ENCODE measurements around the gene NUP133.
"Not testable (repeated sequence)": the region's sequence is repeated elsewhere in the genome, so short reads cannot be mapped to it uniquely, and the experiment has no call there.

Gene NUP133

DNA sequence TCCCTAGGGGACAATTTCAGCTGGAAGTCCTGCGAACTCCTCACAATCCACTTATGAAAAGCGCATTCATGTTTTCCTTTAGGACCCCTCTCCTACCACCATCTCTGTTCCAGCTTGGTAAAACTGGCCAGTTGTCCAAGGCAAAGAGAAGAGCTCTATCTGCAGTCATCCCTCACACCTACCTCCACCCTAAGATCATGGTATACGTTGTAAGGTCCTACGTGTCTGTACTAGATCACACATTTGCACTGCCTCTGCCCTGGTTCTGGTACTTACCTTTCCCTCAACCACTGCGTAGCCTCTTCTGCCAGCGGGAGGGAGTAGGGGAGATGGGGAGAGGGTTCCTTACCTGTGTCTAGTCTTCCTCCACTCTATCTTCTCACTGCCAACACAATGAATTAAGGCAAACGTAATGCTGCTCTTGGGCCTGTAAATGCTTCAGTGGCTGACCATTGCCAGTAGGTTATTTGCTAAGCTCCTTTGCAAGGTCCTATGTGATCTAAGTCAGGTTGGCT is 739 bp upstream of the NUP133 start:
- DNase-seq (ENCODE audit: low read depth): no peak

DNA sequence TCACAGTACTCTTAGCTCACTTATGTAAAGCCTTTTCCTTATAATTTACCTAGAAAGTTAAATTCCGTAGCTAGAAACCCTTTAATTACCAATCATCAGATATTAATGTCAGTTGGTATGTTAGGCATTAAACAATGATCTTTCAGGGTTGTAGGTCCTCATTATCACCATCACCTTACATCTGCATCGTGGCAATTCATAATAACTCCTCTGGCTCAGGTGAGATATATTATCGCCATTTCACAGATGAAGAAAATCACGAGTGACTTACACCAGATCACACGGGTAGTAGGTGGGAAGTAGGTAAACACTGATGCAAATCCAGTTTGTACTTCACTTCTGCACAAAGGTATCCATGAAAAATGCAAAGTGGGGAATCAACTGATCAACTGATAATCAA is 639 bp downstream of the NUP133 start:
- DNase-seq (ENCODE audit: low read depth): no peak

DNA sequence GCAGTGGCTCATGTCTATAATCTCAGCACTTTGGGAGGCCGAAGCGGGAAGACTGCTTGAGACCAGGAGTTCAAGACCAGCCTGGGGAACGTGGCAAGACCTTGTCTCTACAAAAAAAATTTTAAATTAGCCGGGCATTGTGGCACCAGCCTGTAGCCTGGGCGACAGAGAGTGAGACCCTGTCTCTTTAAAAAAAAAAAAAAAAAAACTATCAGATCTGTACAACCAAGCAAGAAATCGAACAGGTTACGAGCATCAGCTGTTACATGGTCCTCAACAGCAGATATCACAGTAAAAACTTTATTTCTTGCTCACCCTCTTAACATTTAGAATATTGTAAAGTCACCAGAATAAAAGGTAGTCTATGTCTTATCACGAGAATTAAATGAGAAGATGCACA is 1.5 kb downstream of the NUP133 start:
- no peak for DNase-seq (ENCODE audit: low read depth)

DNA sequence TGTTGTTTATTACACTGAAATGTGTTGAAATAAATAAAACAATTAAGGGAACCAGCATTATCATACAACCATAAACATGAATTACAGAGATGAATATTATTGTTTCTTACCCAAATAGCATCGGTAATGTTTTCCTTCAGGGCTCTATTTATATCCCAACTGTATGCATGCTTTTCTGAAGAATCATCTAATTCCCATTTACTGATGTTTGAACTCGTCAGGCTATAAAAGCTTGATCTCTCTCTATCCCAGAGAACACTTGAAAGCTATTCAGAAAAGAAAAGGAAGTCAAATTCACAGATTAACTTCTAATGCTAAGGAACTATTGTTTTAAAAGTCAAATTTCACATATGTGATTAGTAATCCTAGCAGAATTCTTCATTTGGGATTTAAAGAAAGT is 12.4 kb downstream of the NUP133 start:
- DNase-seq (ENCODE audit: low read depth): no peak

DNA sequence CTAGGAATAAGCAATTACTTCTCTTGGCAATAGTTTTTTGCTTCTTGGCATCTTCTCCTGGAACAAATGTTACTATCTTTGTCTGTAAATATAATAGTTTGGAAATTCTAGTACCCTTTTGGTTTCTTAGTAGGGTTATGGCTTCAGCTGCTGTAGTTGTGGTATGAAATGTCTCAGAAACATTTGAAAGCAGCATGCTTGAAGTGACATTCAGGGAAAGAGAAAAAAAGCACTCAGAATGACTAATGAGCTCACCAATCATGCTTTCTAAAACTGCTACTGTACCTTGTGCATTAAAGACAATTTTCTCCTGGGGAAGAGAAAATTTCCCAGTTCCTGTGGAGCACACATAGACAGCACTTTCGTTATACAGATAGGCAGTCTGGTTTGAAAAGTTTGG is 21.0 kb downstream of the NUP133 start:
- no peak for DNase-seq (ENCODE audit: low read depth)

DNA sequence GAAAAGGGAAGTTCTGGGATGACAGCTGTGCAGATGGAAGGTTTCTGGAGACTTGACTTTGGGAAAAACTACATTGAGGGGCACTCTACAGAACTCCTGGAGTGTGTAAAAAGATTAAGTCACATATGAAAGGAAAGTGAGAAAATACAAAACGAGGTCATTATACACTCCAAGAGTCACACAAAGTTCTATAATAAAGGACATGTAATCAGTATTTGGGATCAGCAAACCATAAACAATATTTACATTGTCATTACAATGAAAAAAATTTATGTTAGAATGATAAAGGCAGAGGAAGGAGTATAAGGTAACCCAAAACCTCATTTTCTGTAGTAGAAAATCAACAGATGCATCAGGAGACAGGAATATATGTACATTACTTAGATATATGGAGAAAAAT is 22.8 kb downstream of the NUP133 start:
- no peak for DNase-seq (ENCODE audit: low read depth)

DNA sequence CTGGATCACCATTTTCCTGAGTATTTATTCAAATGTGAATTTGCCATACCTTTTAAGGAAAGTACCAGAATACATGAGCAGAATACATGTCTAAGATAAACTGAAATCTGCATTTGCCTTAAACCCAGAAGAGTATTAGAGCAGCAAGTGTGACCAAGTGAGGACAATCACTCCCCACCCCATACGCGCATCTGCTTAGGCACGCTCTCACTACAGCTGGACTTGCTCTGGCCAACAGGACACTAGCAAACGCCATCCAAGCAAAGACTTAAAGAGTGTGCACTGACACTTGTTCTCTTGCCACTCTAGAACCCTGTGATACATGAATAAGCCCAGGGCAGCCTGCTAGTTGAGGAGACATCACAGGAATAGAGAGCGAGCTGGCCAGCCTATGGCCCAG is 25.6 kb downstream of the NUP133 start:
- DNase-seq (ENCODE audit: low read depth): no peak

DNA sequence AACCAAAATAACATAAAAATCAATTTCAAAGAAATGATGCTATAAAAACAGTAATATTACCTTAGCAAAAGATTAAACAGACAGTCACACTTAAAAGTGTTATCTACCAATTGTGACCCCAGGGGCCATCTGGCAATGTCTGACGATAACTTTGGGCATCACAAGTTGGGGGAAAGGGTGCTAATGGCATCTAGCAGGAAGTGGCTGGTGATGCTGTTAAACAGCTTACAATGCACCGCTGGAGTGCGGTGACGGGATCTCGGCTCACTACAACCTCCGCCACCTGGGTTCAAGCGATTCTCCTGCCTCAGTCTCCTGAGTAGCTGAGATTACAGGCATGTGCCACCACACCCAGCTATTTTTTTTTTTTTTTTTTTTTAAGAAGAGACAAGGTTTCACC is 27.6 kb downstream of the NUP133 start:
- DNase-seq (ENCODE audit: low read depth): no peak

DNA sequence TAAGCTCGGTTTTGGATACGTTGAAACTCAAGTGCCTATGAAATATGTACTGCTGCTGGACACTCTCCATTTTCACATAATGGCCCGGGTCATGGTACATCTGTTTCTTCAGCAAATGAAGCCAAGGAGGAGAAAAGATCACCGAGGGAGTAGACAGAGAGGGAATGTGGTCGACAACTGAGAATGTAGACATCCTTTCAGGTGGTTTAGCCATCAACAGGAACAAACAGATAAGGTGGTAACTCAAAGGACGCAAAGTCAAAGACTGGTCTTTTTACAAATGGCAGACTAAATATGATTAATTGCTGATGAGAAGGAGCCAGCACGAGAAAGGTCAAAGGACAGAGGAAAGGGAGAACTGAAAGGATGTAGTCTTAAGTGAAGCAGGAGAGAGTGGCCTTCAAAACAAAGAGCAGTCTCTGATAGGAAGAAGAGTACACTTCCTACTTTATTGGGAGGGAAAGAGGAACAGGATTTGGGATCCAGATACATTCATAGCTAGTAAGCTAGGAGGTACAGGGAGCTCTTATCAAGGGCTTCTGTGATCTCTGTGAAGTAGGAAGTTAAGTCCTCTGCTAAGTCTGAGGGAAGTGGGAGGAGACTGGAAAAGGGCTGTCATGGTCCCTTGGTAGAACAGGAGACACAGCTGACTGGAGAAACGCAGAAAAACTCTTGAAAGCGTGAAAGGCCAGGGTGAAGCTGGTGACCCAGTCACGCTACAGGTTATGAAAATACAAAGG is 28.3 kb downstream of the NUP133 start:
- no peak for DNase-seq (ENCODE audit: low read depth)

DNA sequence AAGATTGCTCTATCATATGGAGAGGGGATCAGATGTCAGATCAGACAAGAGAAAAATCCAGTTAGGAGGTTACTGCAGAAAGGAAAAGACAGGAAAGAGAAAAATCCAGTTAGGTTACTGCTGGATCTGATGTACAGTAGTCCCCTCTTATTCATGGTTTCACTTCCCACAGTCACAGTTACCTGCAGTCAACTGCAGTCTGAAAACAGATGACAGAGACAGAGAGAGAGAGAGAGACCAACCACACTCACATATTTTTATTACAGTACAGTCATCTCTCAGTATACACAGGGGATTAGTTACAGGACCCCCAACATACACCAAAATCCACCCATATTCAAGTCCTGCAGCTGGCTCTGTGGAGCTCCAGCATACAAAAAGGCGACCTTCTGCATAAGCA is 29.3 kb downstream of the NUP133 start:
- no peak for DNase-seq (ENCODE audit: low read depth)

DNA sequence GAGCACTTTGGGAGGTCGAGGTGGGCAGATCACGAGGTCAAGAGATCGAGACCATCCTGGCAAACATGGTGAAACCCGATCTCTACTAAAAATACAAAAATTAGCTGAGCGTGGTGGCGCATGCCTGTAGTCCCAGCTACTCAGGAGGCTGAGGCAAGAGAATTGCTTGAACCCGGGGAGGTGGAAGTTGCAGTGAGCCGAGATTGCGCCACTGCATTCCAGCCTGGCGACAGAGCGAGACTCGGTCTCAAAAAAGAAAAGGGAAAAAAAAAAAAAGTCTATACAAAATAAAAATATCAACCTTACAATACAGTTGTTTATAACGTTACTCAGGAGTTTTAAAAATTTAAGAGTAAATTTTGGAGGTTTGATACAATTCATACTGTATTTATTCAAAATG is 32.3 kb downstream of the NUP133 start:
- DNase-seq (ENCODE audit: low read depth): not testable (repeated sequence)

DNA sequence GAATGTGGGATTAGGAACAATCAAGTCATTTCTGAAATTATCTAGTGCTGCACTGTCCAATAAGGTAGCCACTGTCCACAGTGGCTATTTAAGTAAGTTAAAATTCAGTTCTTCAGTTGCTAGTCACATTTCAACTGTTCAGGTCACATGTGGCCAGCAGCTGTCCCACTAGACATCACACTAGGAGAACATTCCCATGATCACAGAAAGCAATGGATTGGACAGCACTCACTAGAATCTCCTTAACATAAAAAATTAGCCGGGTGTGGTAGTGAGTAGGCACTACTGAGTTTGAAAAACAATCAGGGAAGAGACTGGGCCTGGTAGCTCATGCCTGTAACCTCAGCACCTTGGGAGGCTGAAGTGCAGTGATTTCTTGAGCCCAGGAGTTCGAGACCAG is 33.6 kb downstream of the NUP133 start:
- DNase-seq (ENCODE audit: low read depth): no peak

DNA sequence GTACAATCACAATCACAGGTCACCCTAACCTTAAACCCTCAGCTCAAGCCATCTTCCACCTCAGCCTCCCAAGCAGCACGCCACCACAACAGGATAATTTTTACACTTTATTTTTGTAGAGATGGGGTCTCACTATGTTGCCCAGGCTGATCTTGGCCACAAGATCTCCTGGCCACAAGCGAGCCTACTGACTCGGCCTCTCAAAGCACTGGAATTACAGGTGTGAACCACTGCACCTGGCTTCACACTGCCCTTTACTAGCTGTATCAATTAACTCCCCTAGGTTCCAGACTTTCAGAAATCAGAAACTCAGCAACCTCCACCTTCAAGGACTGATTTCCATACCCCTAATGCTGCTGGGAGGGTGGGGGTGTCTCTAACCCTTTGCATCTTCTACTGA is 37.0 kb downstream of the NUP133 start:
- no peak for DNase-seq (ENCODE audit: low read depth)

DNA sequence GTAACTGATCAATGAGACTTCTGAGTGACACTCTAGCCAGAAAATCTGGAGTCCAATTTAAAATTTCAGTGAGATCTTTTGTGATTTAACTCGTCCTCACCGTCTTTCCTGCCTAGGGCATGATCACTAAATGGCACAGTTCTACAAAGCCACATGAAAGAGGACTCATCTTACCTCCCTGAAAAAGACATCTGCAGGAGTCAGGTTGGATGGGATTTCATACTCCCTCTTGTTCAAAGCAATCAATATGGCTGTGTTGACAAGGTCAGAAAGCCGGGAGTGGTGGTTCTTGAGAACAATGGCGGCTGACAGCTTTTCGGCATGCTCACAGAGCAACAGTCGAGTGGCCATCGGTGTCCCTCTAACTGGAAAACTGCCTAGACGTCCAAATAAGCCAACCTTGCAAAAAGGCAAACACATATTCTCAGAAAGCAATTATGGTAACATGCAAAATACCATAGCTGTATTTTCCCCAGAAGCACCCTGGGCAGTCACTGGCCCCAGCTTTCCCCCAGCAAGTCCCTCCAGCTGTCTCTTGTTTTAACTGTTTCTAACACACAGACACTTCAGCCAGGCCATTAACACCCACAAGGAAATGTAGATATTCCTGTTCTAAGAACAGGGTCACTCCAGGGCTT is 37.6 kb downstream of the NUP133 start:
- DNase-seq (ENCODE audit: low read depth): no peak

DNA sequence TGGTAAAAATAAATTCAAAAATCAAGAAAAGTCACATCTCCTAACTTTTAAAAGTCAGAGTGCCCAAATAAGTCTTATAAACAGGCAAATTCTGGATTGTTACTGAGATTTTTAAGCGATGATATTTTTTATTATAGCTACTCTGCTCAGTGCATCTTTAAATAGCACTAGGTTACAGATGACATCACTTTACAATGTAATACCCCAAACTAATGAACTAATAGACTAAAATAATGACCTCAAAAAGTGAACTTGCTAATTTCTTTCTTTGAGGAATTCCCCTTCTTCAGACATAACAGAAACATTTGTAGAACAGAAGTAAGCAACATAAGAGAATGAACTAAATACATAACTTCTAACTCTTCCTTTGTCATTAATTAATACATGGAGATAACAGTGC is 41.3 kb downstream of the NUP133 start:
- no peak for DNase-seq (ENCODE audit: low read depth)

DNA sequence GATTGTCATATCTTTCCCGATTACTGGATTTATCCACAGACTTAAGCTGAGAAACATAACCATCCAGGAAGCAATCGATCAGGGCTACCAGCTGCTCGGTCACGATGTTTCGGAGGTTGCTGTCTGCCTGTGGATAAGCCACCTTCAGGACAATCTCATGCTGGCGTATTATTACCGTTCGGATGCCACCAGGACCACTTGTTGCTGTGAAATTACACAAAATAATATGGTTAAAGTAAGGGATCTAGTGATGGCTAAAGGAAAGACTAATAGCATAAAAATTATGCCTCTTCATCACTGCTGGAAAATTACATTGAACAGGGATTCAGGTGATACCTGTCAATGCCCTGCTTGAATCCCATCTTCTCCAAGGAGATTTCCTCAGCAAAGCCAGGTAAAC is 43.5 kb downstream of the NUP133 start:
- DNase-seq (ENCODE audit: low read depth): no peak

DNA sequence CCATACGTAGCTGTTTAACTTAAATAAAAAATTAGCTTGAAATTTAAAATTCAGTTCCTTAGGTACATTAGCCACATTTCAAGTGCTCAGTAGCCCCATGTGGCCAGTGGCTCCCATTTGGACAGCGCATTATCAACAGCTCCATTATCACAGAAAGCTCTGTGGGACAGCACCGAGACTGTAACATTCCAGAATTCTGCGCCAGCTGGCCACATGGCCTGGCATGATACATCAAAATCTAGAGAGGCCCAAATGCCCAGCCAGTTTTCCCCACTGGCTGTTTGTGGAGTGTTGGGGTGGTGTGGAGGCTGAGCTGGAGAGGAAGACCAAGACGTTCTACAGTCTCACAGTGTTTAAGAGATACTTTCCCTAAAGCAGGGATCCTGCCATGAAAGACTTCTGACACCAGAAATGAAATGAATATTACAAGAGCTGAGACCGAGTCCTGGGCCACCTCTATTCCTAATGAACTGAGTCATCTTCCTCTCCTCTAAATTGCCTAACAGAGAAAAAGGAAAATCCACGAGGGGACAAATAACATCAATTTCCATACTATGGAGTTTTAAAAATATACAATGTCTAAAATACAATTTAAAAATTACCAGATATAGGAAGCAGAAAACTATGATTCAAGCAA is 47.0 kb downstream of the NUP133 start:
- DNase-seq (ENCODE audit: low read depth): no peak

DNA sequence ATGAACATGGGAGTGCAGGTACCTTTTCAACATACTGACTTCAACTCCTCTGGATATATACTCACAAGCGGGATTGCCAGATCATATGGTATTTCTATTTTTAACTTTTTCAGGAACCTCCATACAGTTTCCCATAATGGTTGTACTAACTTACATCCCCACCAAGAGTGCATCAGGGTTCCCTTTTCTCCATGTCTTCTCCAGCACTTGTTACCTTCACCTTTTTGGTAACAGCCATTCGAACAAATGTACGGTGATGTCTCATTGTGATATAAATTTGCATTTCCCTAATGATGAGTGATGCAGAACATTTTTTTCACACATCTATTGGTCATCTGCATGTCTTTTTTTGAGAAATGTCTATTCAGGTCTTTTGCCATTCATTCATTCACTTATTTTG is 48.3 kb downstream of the NUP133 start:
- no peak for DNase-seq (ENCODE audit: low read depth)

DNA sequence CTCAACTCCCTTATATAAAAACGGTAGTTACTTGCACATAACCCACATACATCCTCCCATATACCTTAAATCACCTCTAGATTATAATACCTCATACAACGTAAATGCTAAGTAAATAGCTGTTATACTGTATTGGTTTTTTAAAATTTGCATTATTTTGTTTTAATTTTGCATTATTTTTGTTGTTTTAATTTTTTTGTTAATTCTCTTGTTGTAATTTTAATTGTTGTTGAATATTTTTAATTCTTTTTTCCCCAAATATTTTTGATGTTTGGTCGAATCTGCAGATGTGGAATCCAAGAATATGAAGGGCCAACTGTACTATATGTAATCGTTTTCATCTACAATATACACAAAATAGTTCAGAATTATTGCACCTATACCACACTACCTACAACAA is 50.7 kb downstream of the NUP133 start:
- DNase-seq (ENCODE audit: low read depth): no peak

DNA sequence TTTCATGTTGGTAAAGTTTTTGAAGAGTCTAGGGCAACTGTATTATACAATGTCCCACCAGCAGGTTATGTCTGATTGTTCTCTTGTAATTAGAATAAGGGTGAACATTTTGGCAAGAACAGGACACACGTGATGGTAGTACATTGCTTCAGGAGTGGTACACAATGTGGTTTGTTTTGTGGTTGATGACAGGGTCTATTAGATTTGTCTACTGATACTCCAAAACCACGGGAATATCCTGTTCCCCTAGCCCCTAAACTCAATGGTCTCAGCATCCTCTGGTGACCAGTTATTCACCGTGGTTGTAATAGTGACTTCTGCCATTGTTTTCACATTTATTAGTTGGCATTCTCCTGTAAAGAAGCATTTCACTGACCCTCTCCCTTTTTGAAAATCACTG is 52.1 kb downstream of the NUP133 start:
- no peak for DNase-seq (ENCODE audit: low read depth)

DNA sequence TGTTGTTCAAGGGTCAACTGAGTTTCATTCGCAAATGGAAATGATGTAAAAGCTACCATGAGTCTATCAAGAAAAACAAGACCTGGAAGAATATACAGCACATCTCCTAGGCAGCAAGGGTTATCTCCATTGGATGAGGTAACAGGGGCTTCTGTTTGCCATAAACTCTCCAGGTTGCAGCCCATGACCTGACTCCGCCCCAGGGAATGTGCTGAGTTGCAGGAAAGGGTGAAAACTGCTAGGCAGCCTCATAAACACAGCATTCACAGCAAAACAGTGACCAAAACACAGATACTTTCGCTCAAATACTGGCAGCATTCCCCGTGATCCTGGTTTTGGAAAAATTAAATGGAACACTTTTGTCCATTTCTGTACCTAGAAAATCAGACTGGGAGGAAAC is 54.1 kb downstream of the NUP133 start:
- no peak for DNase-seq (ENCODE audit: low read depth)

DNA sequence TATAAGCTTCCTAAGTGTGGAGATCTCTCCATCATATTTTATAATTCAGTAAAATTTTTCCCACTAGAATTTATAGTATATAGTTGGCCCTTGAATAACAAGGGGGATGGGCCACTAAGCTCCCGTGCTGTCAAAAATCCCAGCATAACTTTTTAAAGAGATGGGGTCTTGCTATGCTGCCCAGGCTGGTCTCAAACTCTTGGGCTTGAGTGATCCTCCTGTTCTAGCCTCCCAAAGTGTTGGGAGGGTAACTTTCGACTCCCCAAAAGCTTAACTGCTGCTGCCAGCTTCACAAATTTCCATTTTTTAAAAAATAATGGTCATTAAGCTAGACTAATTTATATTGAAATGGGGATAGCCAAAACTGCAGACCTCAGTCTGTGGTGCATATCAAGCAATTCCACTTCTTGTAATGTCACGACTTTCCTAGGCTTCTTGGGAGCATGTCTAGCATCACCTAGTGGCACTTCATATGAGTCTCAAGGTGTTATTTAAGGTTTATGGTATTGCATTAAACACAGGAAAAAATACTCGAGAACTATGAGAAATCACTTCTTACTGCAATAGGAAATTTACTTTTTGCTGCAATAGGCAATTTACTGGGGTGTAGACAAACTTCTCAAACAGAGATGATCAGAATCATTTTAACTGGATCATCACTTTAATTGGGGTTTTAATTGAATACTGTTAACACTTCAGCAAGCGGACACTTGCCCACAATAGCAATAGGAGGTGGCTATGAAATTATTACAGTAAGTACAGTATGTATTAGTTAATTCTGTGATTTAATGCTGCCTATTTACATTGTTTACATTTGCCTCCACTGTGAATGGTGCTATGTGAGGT is 55.0 kb downstream of the NUP133 start:
- DNase-seq (ENCODE audit: low read depth): no peak

DNA sequence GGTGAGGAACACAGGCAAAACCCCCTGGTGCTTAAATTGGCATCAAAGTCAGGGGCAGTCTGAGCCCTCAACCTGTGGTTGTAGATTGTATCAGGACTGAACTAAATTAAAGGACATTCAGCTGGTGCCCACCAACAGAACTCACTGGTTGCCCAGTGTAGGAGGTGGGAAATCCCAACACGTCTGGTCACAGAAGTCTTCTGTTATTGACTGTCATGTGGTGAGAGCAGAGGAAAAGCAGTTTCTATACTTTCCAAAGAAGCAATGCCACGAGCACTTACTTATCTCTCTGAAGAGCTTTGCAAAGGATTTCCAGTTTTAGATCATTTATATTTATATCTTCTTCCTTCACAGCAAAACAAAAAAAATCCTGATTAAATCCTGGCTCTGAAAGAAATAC is 59.3 kb downstream of the NUP133 start:
- no peak for DNase-seq (ENCODE audit: low read depth)
